Trophoblast cell (in vitro differentiated cells and primary cell): ENCODE measurements around the gene CD300LG.
"Not testable (repeated sequence)": the region's sequence is repeated elsewhere in the genome, so short reads cannot be mapped to it uniquely, and the experiment has no call there.

ENCODE experiments used
- DNase-seq, 2 donors: peaks; one replicate each; pipeline ENCODE4 v3.0.0-alpha.2; 2016
- H2AFZ ChIP-seq: 2 replicates; pipeline ENCODE4 v1.6.1; 2013; ENCODE audit warnings: low read length, moderate library complexity, mild to moderate bottlenecking; ENCODE audit not compliant: insufficient read depth, poor library complexity
- H2AK5ac ChIP-seq: 2 replicates; pipeline ENCODE4 v1.6.1; 2013; ENCODE audit warnings: mild to moderate bottlenecking, low read length
- H2BK120ac ChIP-seq: 2 replicates; pipeline ENCODE4 v1.6.1; 2013; ENCODE audit warnings: low read length, mild to moderate bottlenecking, moderate library complexity; ENCODE audit not compliant: insufficient read depth, poor library complexity
- H2BK12ac ChIP-seq: 2 replicates; pipeline ENCODE4 v1.6.1; 2013; ENCODE audit warnings: mild to moderate bottlenecking, low read length, moderate library complexity
- H2BK5ac ChIP-seq: 2 replicates; pipeline ENCODE4 v1.6.1; 2013; ENCODE audit warnings: low read length, low read depth, moderate library complexity, mild to moderate bottlenecking; ENCODE audit not compliant: poor library complexity
- H3K14ac ChIP-seq: 2 replicates; pipeline ENCODE4 v1.6.1; 2013; ENCODE audit warnings: mild to moderate bottlenecking, low read length
- H3K18ac ChIP-seq: 2 replicates; pipeline ENCODE4 v1.6.1; 2013; ENCODE audit warnings: mild to moderate bottlenecking, low read length
- H3K23ac ChIP-seq: 2 replicates; pipeline ENCODE4 v1.6.1; 2013; ENCODE audit warnings: low read length
- H3K27ac ChIP-seq: 2 replicates; pipeline ENCODE4 v1.5.1; 2013; ENCODE audit warnings: low read depth, mild to moderate bottlenecking, inconsistent platforms, low read length, moderate library complexity
- H3K27me3 ChIP-seq: 2 replicates; pipeline ENCODE4 v1.6.1; 2013; ENCODE audit warnings: inconsistent platforms, mild to moderate bottlenecking, low read length, moderate library complexity; ENCODE audit not compliant: insufficient read depth
- H3K36me3 ChIP-seq, 2 experiments: 1 replicate in 1 of 2; 2 replicates in 1 of 2; pipeline ENCODE4 v1.6.1; 2013; ENCODE audit warnings: low read length in 2 of 2, mild to moderate bottlenecking in 2 of 2, moderate library complexity in 1 of 2; ENCODE audit not compliant: insufficient read depth in 2 of 2, control insufficient read depth in 1 of 2
- H3K4ac ChIP-seq: 2 replicates; pipeline ENCODE4 v1.6.1; 2013; ENCODE audit warnings: low read depth, mild to moderate bottlenecking, low read length, moderate library complexity
- H3K4me1 ChIP-seq, 2 experiments: 1 replicate in 1 of 2; 2 replicates in 1 of 2; pipeline ENCODE4 v1.6.1; 2013; ENCODE audit warnings: low read length in 2 of 2, mild to moderate bottlenecking in 2 of 2, moderate library complexity in 1 of 2; ENCODE audit not compliant: insufficient read depth in 2 of 2, control insufficient read depth in 1 of 2
- H3K4me2 ChIP-seq: 2 replicates; pipeline ENCODE4 v1.6.1; 2013; ENCODE audit warnings: inconsistent platforms, mild to moderate bottlenecking, low read length, moderate library complexity
- H3K4me3 ChIP-seq: 2 replicates; pipeline ENCODE4 v1.5.1; 2013; ENCODE audit warnings: mild to moderate bottlenecking, low read depth, low read length, inconsistent platforms
- H3K79me1 ChIP-seq: one replicate; pipeline ENCODE4 v1.6.1; 2013; ENCODE audit warnings: low read length
- H3K79me2 ChIP-seq: 2 replicates; pipeline ENCODE4 v1.6.1; 2013; ENCODE audit warnings: low read length, mild to moderate bottlenecking; ENCODE audit not compliant: control insufficient read depth, insufficient read depth, poor library complexity
- H3K9ac ChIP-seq: 2 replicates; pipeline ENCODE4 v1.6.1; 2013; ENCODE audit warnings: mild to moderate bottlenecking, low read length
- H3K9me3 ChIP-seq: 2 replicates; pipeline ENCODE4 v1.6.1; 2013; ENCODE audit warnings: low read depth, mild to moderate bottlenecking, control low read depth, inconsistent platforms, low read length; ENCODE audit not compliant: insufficient read depth
- H4K12ac ChIP-seq: 2 replicates; pipeline ENCODE4 v1.6.1; 2013; ENCODE audit warnings: low read depth, mild to moderate bottlenecking, low read length, moderate library complexity
- H4K8ac ChIP-seq: 2 replicates; pipeline ENCODE4 v1.6.1; 2013; ENCODE audit warnings: low read depth, mild to moderate bottlenecking, low read length, moderate library complexity
- H4K91ac ChIP-seq: one replicate; pipeline ENCODE4 v1.6.1; 2013; ENCODE audit warnings: low read depth, mild to moderate bottlenecking, low read length, moderate library complexity
- WGBS: extraction: QIAGEN DNeasy Blood & Tissue Kit; methylation state at CpG from one replicate; pipeline ENCODE4 v1.1.7; 2013; ENCODE audit warnings: missing lambda C conversion rate; ENCODE audit not compliant: insufficient read length, insufficient coverage; ENCODE audit errors: extremely low coverage; 5-methylcytosine and 5-hydroxymethylcytosine counted together

Gene CD300LG

GRCh38 chr17:43841282-43841681 lies 5.7 kb upstream of the CD300LG start:
- no peaks in the 10 kb centered on the region for H3K79me1 ChIP-seq
- no peaks in the 10 kb centered on the region for H3K79me2 ChIP-seq
- H2BK12ac ChIP-seq: no peak overlapping the region
- H3K14ac ChIP-seq: no peak overlapping the region
- H4K12ac ChIP-seq: no peak overlapping the region
- no peak for DNase-seq
- no peaks in the 10 kb centered on the region for H3K36me3 ChIP-seq
- H4K8ac ChIP-seq: no peak overlapping the region
- no peaks in the 10 kb centered on the region for H3K9me3 ChIP-seq
- H2BK5ac ChIP-seq: no peak overlapping the region
- H3K9ac ChIP-seq: no peak overlapping the region
- no peaks in the 10 kb centered on the region for H3K27me3 ChIP-seq
- H4K91ac ChIP-seq: no peak overlapping the region
- H3K4ac ChIP-seq: no peak overlapping the region
- no peak overlapping the region for H3K4me2 ChIP-seq
- no peak overlapping the region for H3K4me3 ChIP-seq
- no CpG with 5 or more reads among the region's 4 CpGs for WGBS
- no peak overlapping the region for H3K18ac ChIP-seq
- H3K27ac ChIP-seq: no peak overlapping the region
- no peak overlapping the region for H2AFZ ChIP-seq
- no peak overlapping the region for H2BK120ac ChIP-seq
- no peak overlapping the region for H3K23ac ChIP-seq
- no peak overlapping the region for H2AK5ac ChIP-seq
- H3K4me1 ChIP-seq: no peaks in the 10 kb centered on the region

GRCh38 chr17:43842091-43842974 lies 4.6 kb upstream of the CD300LG start:
- not testable (repeated sequence) for H3K4me3 ChIP-seq, H3K18ac ChIP-seq, H2BK12ac ChIP-seq, H3K79me1 ChIP-seq, H3K4ac ChIP-seq, H3K27me3 ChIP-seq, H3K23ac ChIP-seq, H2AK5ac ChIP-seq, H3K9me3 ChIP-seq, H2BK5ac ChIP-seq, H4K12ac ChIP-seq, H3K4me1 ChIP-seq, H3K36me3 ChIP-seq, H2BK120ac ChIP-seq, H3K4me2 ChIP-seq, H3K79me2 ChIP-seq, H3K27ac ChIP-seq, H4K8ac ChIP-seq, H4K91ac ChIP-seq, H3K14ac ChIP-seq, H2AFZ ChIP-seq, H3K9ac ChIP-seq
- peak; percentile 72 to 83 for DNase-seq
- 100% methylated on average over 9 of the region's 54 CpGs for WGBS

GRCh38 chr17:43842975-43843325 lies 4.0 kb upstream of the CD300LG start:
- H3K79me1 ChIP-seq: no peaks in the 10 kb centered on the region
- H3K14ac ChIP-seq: no peak overlapping the region
- H3K4me2 ChIP-seq: no peak overlapping the region
- no peak overlapping the region for H2BK12ac ChIP-seq
- no peaks in the 10 kb centered on the region for H3K79me2 ChIP-seq
- no peak overlapping the region for H3K27ac ChIP-seq
- no peak overlapping the region for H2AK5ac ChIP-seq
- no peak overlapping the region for H2BK120ac ChIP-seq
- H3K27me3 ChIP-seq: no peaks in the 10 kb centered on the region
- H3K9me3 ChIP-seq: no peaks in the 10 kb centered on the region
- DNase-seq: no peak
- H2BK5ac ChIP-seq: no peak overlapping the region
- no peak overlapping the region for H4K8ac ChIP-seq
- H3K36me3 ChIP-seq: no peaks in the 10 kb centered on the region
- no peak overlapping the region for H4K12ac ChIP-seq
- no peak overlapping the region for H3K18ac ChIP-seq
- no CpG with 5 or more reads among the region's 7 CpGs for WGBS
- no peak overlapping the region for H3K4me3 ChIP-seq
- H3K23ac ChIP-seq: no peak overlapping the region
- H3K4me1 ChIP-seq: no peaks in the 10 kb centered on the region
- no peak overlapping the region for H2AFZ ChIP-seq
- H4K91ac ChIP-seq: no peak overlapping the region
- no peak overlapping the region for H3K9ac ChIP-seq
- H3K4ac ChIP-seq: no peak overlapping the region

- H2BK12ac ChIP-seq: no peak overlapping the region
- no peak overlapping the region for H2AK5ac ChIP-seq
- no peak for DNase-seq
- H3K23ac ChIP-seq: no peak overlapping the region
- H3K79me2 ChIP-seq: no peaks in the 10 kb centered on the region
- no peaks in the 10 kb centered on the region for H3K9me3 ChIP-seq
- WGBS: no CpG with 5 or more reads among the region's 5 CpGs
- no peaks in the 10 kb centered on the region for H3K79me1 ChIP-seq
- no peak overlapping the region for H3K4ac ChIP-seq
- no peaks in the 10 kb centered on the region for H3K27me3 ChIP-seq
- H3K9ac ChIP-seq: peak overlapping the region; percentile 4
- H4K8ac ChIP-seq: no peak overlapping the region
- H3K4me3 ChIP-seq: no peak overlapping the region
- H2BK5ac ChIP-seq: no peak overlapping the region
- H3K27ac ChIP-seq: no peak overlapping the region
- no peak overlapping the region for H4K12ac ChIP-seq
- no peaks in the 10 kb centered on the region for H3K4me1 ChIP-seq
- no peaks in the 10 kb centered on the region for H3K36me3 ChIP-seq
- H3K4me2 ChIP-seq: no peak overlapping the region
- H3K14ac ChIP-seq: no peak overlapping the region
- H4K91ac ChIP-seq: no peak overlapping the region
- H3K18ac ChIP-seq: no peak overlapping the region
- H2BK120ac ChIP-seq: no peak overlapping the region
- H2AFZ ChIP-seq: no peak overlapping the region
Measured at GRCh38 chr17:43844241-43844640, 2.7 kb upstream of the CD300LG start.
